ENCODE data around the gene PHF2. TPM values are rescaled to one million over a fixed set of nuclear protein-coding genes. Genes with fewer than 3 reads are reported as not detected.

Gene PHF2
- total RNA-seq, 1 experiment from 2014 or later: 26.3 TPM

- CTCF ChIA-PET: interaction anchor here (0.6 kb wide), 1 partner anchor 318 kb away, joined by 4 read pairs; no protein-coding TSS in a partner anchor
- Histone ChIP-seq H3K9me3 (ENCODE audit: insufficient read depth, low read depth) (no peaks in the 10 kb centered on the region), H3K4me1 (replicated peaks; ENCODE audit: insufficient read depth) (no peaks in the 10 kb centered on the region), H2AFZ (no peak overlapping the region), H3K27me3 (ENCODE audit: insufficient read depth, low read depth) (0 out of 2 replicates have a peak, but pooled peaks cover 5% of the 10 kb centered on the region), H3K9me2 (ENCODE audit: insufficient read depth) (peaks cover 6% of the 10 kb centered on the region; the same call in 1 of the 2 replicates), H4K20me1 (ENCODE audit: insufficient read depth) (no peaks in the 10 kb centered on the region), H3K4me3 (no peak overlapping the region), H3K4me2 (no peak overlapping the region), H3K27ac (no peak overlapping the region), H3K79me2 (ENCODE audit: low read depth) (no peaks in the 10 kb centered on the region), H3F3A (ENCODE audit: insufficient read depth, low read depth) (no peaks in the 10 kb centered on the region), H3K36me3 (ENCODE audit: low read depth) (no peaks in the 10 kb centered on the region)
- TF ChIP-seq EZH2 (IDR thresholded peaks at IDR 0.05; ENCODE audit: low read depth) (no peak), CTCF (conservative IDR thresholded peaks at IDR 0.05) (no peak)
- intact Hi-C loops (cut with micrococcal nuclease; ENCODE audit: unreplicated experiment): loop anchor here (5.0 kb wide), 2 partner anchors 108 to 382 kb away; partner anchors contain the start of gene PHF2
- POLR2A ChIA-PET (ENCODE audit: unreplicated experiment): no interaction called here
- no peak for DNase-seq
- no TSS peak for BruUV-seq (replicated peaks)
Measured at GRCh38 chr9:93684806-93685543, 108.6 kb downstream of the PHF2 start.

- Histone ChIP-seq H3K4me1 (replicated peaks; ENCODE audit: insufficient read depth) (no peaks in the 10 kb centered on the region), H2AFZ (no peak overlapping the region), H3K9me2 (ENCODE audit: insufficient read depth) (peaks cover 6% of the 10 kb centered on the region; the same call in 1 of the 2 replicates), H3K79me2 (ENCODE audit: low read depth) (no peaks in the 10 kb centered on the region), H3K4me3 (no peak overlapping the region), H3F3A (ENCODE audit: insufficient read depth, low read depth) (no peaks in the 10 kb centered on the region), H3K4me2 (no peak overlapping the region), H4K20me1 (ENCODE audit: insufficient read depth) (no peaks in the 10 kb centered on the region), H3K36me3 (ENCODE audit: low read depth) (no peaks in the 10 kb centered on the region), H3K27me3 (ENCODE audit: insufficient read depth, low read depth) (0 out of 2 replicates have a peak, but pooled peaks cover 5% of the 10 kb centered on the region), H3K27ac (no peak overlapping the region), H3K9me3 (ENCODE audit: insufficient read depth, low read depth) (0 out of 2 replicates have a peak, but pooled peaks cover 6% of the 10 kb centered on the region)
- ChIA-PET CTCF (no interaction called here), POLR2A (ENCODE audit: unreplicated experiment) (no interaction called here)
- intact Hi-C loops (cut with micrococcal nuclease; ENCODE audit: unreplicated experiment): no loop called here
- DNase-seq: no peak
- TF ChIP-seq CTCF (conservative IDR thresholded peaks at IDR 0.05) (no peak), EZH2 (IDR thresholded peaks at IDR 0.05; ENCODE audit: low read depth) (no peak)
- BruUV-seq (replicated peaks): no TSS peak
Measured at GRCh38 chr9:93686127-93686879, 109.9 kb downstream of the PHF2 start.

GRCh38 chr9:93686880-93687236, 110.5 kb downstream of the PHF2 start:
- ChIA-PET CTCF (no interaction called here), POLR2A (ENCODE audit: unreplicated experiment) (no interaction called here)
- Histone ChIP-seq H3K9me2 (ENCODE audit: insufficient read depth) (peaks cover 6% of the 10 kb centered on the region; the same call in 1 of the 2 replicates), H3K4me1 (replicated peaks; ENCODE audit: insufficient read depth) (no peaks in the 10 kb centered on the region), H2AFZ (no peak overlapping the region), H3F3A (ENCODE audit: insufficient read depth, low read depth) (no peaks in the 10 kb centered on the region), H3K27me3 (ENCODE audit: insufficient read depth, low read depth) (0 out of 2 replicates have a peak, but pooled peaks cover 8% of the 10 kb centered on the region), H3K36me3 (ENCODE audit: low read depth) (no peaks in the 10 kb centered on the region), H3K9me3 (ENCODE audit: insufficient read depth, low read depth) (0 out of 2 replicates have a peak, but pooled peaks cover 6% of the 10 kb centered on the region), H3K4me2 (no peak overlapping the region), H3K79me2 (ENCODE audit: low read depth) (no peaks in the 10 kb centered on the region), H3K27ac (no peak overlapping the region), H3K4me3 (no peak overlapping the region), H4K20me1 (ENCODE audit: insufficient read depth) (no peaks in the 10 kb centered on the region)
- DNase-seq: no peak
- TF ChIP-seq CTCF (conservative IDR thresholded peaks at IDR 0.05): no peak
- TF ChIP-seq EZH2 (IDR thresholded peaks at IDR 0.05; ENCODE audit: low read depth): no peak
- intact Hi-C loops (cut with micrococcal nuclease; ENCODE audit: unreplicated experiment): no loop called here
- no TSS peak for BruUV-seq (replicated peaks)
